ENCODE measurements around the gene OGFOD3. TPM values are rescaled to one million over a fixed set of nuclear protein-coding genes. Genes with fewer than 3 reads are reported as not detected.
A peak's percentile ranks its signal among the peaks of the same experiment; 100 is the strongest.

OGFOD3 gene
- total and polyA plus RNA-seq, 5 experiments from 2014 or later, result 25.6 to 35.2 (median 32.4) TPM

DNA sequence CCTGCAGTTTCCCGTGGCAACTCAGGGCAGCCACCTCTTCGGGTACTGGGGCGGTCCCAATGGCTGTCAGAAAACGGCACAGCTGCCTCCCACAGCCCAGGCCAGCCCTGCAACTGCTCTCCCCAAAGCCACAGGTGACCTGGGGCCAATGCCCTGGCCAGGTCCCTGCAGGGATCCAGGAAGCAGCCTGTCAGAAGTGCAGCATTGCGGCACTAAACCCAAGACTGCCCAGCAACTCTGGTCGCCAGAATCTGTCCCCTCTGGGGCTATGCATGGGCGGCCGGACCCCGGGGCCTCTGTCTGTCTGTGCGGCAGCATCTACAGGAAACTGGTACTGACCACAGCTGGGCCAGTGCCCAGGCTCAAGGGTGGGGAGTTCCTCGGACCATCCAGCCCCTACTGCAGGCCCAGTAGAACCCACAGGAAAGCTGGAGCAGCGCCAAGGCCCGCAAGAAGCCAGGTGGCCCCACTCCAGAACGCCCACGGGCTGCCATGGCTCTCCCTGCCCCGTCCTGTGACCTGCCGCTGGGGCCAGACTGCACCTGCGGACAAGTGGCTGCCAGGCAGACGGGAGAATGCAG, 26.6 kb upstream of the OGFOD3 start:
- POLR2A ChIA-PET, result no interaction called here
- H3K27me3 Mint-ChIP-seq, result no peaks in the 10 kb centered on the region
- no peak for ATAC-seq
- peaks cover 0 to 9% (median 0%) of the 10 kb centered on the region in 3 donors for H3K36me3 Mint-ChIP-seq
- H3K4me1 Mint-ChIP-seq, result peaks cover 10 to 41% (median 24%) of the 10 kb centered on the region in 4 donors
- no peaks in the 10 kb centered on the region for H3K9me3 Mint-ChIP-seq
- no peak overlapping the region for H3K4me3 Mint-ChIP-seq
- no peak for DNase-seq
- H3K27ac Mint-ChIP-seq, result no peak overlapping the region

DNA sequence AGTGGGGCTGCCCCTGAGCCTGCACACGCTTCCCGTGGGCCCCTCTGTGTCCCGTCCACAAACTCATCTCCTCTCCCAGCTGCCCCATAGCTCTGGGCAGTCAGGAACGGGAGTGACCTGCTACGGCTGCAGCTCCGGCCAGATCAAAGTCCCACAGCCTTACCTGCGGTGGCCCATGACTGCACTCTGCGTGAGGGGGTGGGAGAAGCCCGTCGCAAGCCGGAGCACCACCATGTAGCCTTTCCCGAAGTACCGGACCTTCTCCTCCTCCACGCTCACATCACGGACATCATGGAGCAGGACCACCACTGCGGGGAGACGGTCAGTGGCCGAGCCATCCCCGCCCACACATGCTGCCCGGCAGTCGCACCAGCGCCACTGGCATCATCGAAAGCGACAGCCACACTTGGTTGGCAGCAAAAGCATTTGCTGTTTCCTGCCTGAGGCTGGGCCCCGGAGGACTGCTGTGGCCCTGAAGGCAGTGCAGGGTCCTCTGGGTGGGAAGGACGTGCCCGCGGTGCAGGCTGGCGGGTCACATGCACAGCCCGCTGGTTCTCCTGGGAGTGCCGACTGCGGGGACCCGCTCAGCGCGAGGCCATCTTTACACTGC, 26.0 kb upstream of the OGFOD3 start:
- Mint-ChIP-seq H3K9me3 (no peaks in the 10 kb centered on the region), H3K4me3 (no peak overlapping the region), H3K27me3 (no peaks in the 10 kb centered on the region), H3K4me1 (peaks cover 7 to 37% (median 20%) of the 10 kb centered on the region in 4 donors), H3K36me3 (peaks cover 0 to 9% (median 0%) of the 10 kb centered on the region in 3 donors), H3K27ac (no peak overlapping the region)
- POLR2A ChIA-PET, result interaction anchor here (0.5 kb wide), 1 partner anchor 72 kb away, joined by 4 read pairs; no protein-coding TSS in a partner anchor
- DNase-seq (no peak), ATAC-seq (no peak)

DNA sequence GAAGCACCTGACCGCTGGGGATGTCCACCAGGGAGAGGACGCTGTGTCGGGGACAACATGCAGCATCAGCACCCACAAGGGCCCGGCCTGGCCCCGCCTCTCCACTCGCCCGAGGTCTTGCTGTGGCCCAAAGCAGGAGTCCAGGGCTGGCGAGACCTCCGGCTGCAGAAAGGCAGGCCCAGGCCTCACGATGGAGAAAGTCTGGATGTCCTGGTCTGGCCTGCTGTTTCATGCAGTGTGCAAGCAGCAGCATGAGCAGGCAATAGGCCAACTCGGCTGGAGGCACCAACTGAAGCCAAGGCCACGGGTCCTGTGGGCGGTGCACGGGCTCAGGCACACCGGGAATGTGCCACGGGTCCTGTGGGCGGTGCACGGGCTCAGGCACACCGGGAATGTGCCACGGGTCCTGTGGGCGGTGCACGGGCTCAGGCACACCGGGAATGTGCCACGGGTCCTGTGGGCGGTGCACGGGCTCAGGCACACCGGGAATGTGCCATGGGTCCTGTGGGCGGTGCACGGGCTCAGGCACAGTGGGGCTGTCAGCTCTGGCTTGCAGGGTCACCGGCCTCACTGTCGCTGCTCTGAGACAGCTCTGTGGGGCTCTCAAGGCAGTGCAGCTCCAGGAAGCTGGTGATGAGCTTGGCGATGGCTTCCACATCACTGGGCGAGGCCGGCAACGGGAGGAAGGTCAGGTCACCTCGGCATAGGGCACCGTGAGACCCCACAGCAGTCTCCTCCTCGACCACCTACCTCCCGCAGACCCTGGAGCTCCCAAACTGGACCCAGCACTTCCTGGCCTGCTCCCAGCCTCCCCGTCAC, 25.3 kb upstream of the OGFOD3 start:
- Mint-ChIP-seq H3K27me3 (no peaks in the 10 kb centered on the region), H3K27ac (no peak overlapping the region), H3K4me1 (peaks cover 6 to 30% (median 16%) of the 10 kb centered on the region in 4 donors), H3K4me3 (no peak overlapping the region), H3K36me3 (peaks cover 0 to 9% (median 0%) of the 10 kb centered on the region in 3 donors), H3K9me3 (no peaks in the 10 kb centered on the region)
- DNase-seq (no peak), ATAC-seq (no peak)
- POLR2A ChIA-PET, result interaction anchor here (0.5 kb wide), 1 partner anchor 72 kb away, joined by 4 read pairs; no protein-coding TSS in a partner anchor

DNA sequence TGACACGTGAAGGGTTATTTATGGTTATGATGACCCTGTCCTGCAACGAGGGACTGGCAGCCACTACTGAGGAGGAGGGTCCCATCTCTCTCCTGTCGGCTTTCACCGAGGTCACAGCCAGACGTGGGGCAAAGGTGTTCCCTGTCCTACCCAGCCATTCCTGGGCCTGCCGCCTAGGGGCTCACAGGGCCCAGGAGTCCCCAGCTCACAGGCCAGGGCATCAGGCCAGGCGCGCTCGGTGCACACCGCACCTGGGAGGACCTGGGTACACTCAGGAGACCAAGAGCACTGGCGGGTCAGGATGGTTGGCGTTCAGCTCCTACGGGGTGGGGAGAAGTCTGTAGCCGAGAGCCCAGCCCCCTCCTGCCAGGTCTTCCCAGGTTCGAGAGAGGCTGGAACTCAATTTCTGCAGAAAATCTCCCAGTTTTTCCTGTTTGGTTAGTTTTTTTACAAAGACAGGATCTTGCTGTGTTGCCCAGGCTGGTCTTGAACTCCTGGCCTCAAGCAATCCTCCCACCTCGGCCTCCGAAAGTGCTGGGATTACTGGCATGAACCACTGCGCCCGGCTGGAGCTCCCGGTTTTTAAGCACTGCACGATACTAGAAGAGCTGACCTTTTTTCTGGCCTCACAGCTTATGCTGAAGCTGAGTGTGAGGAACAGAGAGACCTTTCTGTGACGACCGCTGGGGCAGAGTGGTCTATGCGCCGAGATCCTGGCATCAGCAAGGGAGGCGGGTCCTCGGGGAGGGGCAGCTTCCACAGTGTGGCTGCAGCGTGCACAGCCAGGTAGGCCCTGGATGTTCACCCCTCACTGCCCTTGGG, 24.5 kb upstream of the OGFOD3 start:
- H3K9me3 Mint-ChIP-seq, result no peaks in the 10 kb centered on the region
- peaks cover 0 to 12% (median 0%) of the 10 kb centered on the region in 3 donors for H3K36me3 Mint-ChIP-seq
- no peak overlapping the region for H3K4me3 Mint-ChIP-seq
- no peak for ATAC-seq
- peak overlapping the region in 4 of 10 donors; percentile 22 to 60 (median 38) for H3K27ac Mint-ChIP-seq
- POLR2A ChIA-PET, result interaction anchor here (1.0 to 2.2 kb wide), 2 partner anchors 15 to 25 kb away, joined by 3 to 6 read pairs; partner anchors contain the start of gene HEXD
- DNase-seq, result no peak
- no peaks in the 10 kb centered on the region for H3K27me3 Mint-ChIP-seq
- peaks cover 4 to 31% (median 15%) of the 10 kb centered on the region in 4 donors for H3K4me1 Mint-ChIP-seq

DNA sequence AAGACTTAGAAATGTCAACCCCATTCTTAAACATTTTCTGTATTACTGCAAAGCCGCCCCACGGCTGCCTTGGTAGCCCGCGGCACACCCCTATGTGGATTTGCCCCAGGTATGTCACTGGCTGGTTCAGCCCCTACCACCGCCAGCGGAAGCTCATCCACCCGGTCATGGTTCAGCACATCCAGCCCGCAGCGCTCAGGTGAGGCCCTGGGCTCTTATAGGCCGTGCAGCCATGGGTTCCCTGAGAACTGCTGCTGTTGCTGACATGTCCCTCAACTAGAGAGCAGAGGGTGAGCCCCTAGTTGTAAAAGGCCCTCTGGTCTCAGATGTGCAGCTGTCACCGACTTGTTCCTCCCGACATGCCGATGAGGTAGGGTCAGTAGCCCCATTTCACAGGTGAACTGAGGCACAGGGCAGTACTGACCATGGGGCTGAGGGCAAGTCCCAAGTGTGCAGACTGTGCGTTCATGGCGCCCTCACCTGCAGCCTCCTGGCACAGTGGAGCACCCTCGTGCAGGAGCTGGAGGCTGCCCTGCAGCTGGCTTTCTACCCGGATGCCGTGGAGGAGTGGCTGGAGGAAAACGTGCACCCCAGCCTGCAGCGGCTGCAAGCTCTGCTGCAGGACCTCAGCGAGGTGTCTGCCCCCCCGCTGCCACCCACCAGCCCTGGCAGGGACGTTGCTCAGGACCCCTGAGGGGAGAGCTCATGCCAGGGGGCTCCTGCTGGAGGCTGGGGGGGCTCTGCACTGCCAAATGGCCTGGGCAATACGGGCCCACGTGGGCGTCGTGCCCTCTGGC, 23.5 kb upstream of the OGFOD3 start:
- ATAC-seq (no peak), DNase-seq (no peak)
- H3K4me3 Mint-ChIP-seq, result no peak overlapping the region
- H3K27me3 Mint-ChIP-seq, result no peaks in the 10 kb centered on the region
- no peaks in the 10 kb centered on the region for H3K9me3 Mint-ChIP-seq
- peaks cover 0 to 28% (median 12%) of the 10 kb centered on the region in 4 donors for H3K4me1 Mint-ChIP-seq
- peaks cover 0 to 14% (median 0%) of the 10 kb centered on the region in 3 donors for H3K36me3 Mint-ChIP-seq
- POLR2A ChIA-PET, result interaction anchor here (1.0 to 2.2 kb wide), 2 partner anchors 16 to 24 kb away, joined by 3 to 6 read pairs; partner anchors contain the start of gene HEXD
- H3K27ac Mint-ChIP-seq, result peak overlapping the region in 5 of 10 donors; percentile 4 to 80 (median 67)

DNA sequence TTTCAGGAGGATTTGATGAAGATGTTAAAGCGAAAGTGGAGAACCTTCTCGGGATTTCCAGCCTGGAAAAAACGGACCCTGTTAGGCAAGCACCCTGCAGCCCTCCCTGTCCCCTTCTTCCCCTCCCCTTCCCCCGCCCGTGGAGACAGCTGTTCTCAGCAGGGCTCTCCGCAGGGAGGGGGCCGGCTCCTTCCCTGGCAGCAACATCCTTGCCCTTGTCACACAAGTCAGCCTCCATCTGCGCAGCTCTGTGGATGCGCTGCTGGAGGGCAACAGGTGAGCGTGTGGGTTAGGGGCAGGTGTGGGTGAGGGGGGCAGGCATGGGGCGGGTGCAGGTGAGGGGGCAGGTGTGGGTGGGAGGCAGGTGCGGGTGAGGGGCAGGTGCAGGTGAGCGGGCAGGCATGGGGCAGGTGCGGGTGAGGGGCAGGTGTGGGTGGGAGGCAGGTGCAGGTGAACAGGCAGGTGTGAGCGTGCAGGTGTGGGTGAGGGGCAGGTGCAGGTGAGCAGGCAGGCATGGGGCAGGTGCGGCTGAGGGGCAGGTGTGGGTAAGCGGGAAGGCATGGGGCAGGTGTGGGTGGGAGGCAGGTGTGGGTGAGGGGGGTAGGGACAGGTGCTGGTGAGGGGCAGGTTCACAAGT, 22.7 kb upstream of the OGFOD3 start:
- peak in 1 of 10 donors; percentile 16 for DNase-seq
- Mint-ChIP-seq H3K4me3 (no peak overlapping the region), H3K4me1 (peaks cover 0 to 21% (median 7%) of the 10 kb centered on the region in 4 donors), H3K36me3 (peaks cover 0 to 14% (median 0%) of the 10 kb centered on the region in 3 donors), H3K9me3 (no peaks in the 10 kb centered on the region), H3K27ac (peak overlapping the region in 3 of 10 donors; percentile 18 to 74 (median 25)), H3K27me3 (no peaks in the 10 kb centered on the region)
- no peak for ATAC-seq
- POLR2A ChIA-PET, result interaction anchor here (2.2 kb wide), 1 partner anchor 16 kb away, joined by 6 read pairs; no protein-coding TSS in a partner anchor

DNA sequence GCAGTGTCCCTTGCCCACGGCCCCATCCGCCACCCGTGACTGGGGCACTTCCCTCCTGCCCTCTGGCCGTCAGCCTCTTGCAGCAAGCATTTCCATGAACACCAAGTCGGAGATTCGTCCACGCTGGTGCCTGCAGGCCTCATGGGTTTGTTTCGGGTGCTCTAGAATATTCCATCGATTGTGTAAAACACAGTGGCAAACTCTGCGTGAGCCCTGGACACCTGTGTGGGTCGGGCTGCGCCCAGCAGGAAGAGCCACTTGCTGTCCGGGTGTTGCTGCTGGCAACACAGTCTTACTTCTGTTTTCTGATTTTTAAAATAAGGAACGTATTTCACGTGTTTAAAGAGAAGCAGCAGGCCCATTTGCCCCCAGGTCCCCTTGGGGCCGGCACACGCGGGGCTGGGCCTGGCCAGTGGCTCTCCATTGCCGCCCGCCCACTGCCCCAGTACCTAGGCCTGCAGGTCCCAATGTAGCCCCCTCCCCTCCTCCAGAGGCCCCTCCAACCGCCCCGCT, 22.1 kb upstream of the OGFOD3 start:
- no peak for DNase-seq
- POLR2A ChIA-PET, result interaction anchor here (1.1 to 1.6 kb wide), 2 partner anchors 9 to 18 kb away, joined by 3 to 5 read pairs; no protein-coding TSS in a partner anchor
- Mint-ChIP-seq H3K27me3 (no peaks in the 10 kb centered on the region), H3K36me3 (peaks cover 0 to 14% (median 0%) of the 10 kb centered on the region in 3 donors), H3K4me1 (peaks cover 0 to 17% (median 7%) of the 10 kb centered on the region in 4 donors), H3K27ac (peak overlapping the region in 4 of 10 donors; percentile 34 to 70 (median 50)), H3K4me3 (peak overlapping the region in 1 of 10 donors; percentile 42), H3K9me3 (no peaks in the 10 kb centered on the region)
- ATAC-seq, result no peak

DNA sequence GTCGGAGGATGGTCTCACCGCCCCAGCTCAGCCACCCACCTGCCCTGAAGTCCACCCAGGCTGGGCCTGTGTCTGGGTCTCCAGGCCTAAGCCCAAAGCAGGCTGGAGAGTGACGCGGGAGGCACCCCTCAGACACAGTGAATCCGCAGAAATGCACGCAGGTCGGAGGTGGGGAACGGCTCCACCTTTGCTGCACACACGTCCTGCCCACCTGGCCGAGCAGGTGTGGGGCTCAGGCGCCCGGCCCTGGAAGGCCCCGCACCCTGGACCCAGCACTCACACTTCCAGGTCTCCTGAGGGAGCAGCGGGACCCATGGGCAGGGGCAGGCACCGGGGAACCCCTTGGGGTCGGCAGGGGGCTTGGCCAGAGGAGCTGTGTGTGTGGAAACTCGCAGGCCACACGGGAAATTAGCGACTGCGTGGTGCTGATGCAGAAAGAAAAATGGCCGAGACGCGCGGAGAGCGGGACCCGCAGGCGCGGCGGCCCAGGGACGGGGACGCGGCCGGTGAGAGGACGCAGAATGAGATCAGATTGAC, 21.5 kb upstream of the OGFOD3 start:
- POLR2A ChIA-PET, result interaction anchor here (1.1 to 1.6 kb wide), 2 partner anchors 10 to 18 kb away, joined by 3 to 5 read pairs; no protein-coding TSS in a partner anchor
- no peak for ATAC-seq
- Mint-ChIP-seq H3K27ac (peak overlapping the region in 1 of 10 donors; percentile 3), H3K36me3 (peaks cover 0 to 14% (median 0%) of the 10 kb centered on the region in 3 donors), H3K9me3 (no peaks in the 10 kb centered on the region), H3K27me3 (no peaks in the 10 kb centered on the region), H3K4me3 (no peak overlapping the region), H3K4me1 (peaks cover 0 to 23% (median 8%) of the 10 kb centered on the region in 4 donors)
- DNase-seq, result peak in 1 of 10 donors; percentile 28

DNA sequence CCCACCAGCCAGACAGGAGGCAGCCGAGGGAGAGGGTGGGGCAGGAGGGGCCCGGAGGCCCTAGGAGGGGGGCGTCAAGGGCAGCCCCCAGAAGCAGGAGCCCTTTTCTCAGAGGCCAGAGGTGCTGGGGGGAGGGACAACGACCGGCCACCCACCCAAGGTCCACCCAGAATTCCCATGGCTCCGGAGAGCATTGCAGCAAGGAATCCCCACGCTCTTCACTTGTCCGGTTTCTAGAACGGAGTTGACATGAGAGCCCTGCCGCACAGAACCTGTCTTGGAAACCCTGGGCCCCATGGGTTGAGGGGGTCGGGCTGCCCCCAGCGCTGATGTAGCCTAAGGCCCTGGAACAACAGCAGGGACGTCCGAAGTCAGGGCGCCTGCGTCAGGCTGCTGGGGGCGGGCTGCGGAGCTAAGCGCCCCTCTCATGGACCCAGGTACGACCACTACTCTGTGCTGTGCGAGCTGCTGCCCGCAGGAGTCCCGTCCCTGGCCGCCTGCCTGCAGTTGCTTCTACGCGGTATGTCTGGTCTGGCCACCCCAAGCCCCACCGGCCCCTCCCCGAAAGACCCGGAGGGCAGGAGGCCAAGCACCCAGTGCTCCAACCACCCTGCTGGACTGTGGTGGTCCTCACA, 20.9 kb upstream of the OGFOD3 start:
- Mint-ChIP-seq H3K9me3 (no peaks in the 10 kb centered on the region), H3K27me3 (no peaks in the 10 kb centered on the region), H3K4me3 (no peak overlapping the region), H3K4me1 (peaks cover 0 to 29% (median 10%) of the 10 kb centered on the region in 4 donors), H3K27ac (peak overlapping the region in 1 of 10 donors; percentile 31), H3K36me3 (peaks cover 0 to 14% (median 0%) of the 10 kb centered on the region in 3 donors)
- DNase-seq, result peak in 1 of 10 donors; percentile 42
- ATAC-seq, result no peak
- POLR2A ChIA-PET, result interaction anchor here (1.0 to 2.0 kb wide), 4 partner anchors 10 to 20 kb away, joined by 3 to 9 read pairs (median 4); partner anchors contain the start of gene NARF
